ENCODE results near the gene SCUBE1. TPM values are rescaled to one million over a fixed set of nuclear protein-coding genes. Genes with fewer than 3 reads are reported as not detected.

SCUBE1 gene
- total RNA-seq, 1 experiment from 2014 or later, result not detected

GRCh38 chr22:43317239-43317638 is 25.9 kb downstream of the SCUBE1 start:
- BruUV-seq (replicated peaks), result no TSS peak
- Histone ChIP-seq H3K9me3 (ENCODE audit: insufficient read depth, low read depth) (no peaks in the 10 kb centered on the region; the same call in 1 of the 2 replicates), H3K79me2 (ENCODE audit: low read depth) (no peaks in the 10 kb centered on the region), H3K4me2 (no peak overlapping the region), H2AFZ (no peak overlapping the region), H3K4me1 (replicated peaks; ENCODE audit: insufficient read depth) (no peaks in the 10 kb centered on the region), H3K4me3 (no peak overlapping the region), H3K9me2 (ENCODE audit: insufficient read depth) (no peaks in the 10 kb centered on the region), H3K27ac (no peak overlapping the region), H4K20me1 (ENCODE audit: insufficient read depth) (no peaks in the 10 kb centered on the region), H3K27me3 (ENCODE audit: insufficient read depth, low read depth) (peaks cover 97% of the 10 kb centered on the region), H3F3A (ENCODE audit: insufficient read depth, low read depth) (no peaks in the 10 kb centered on the region), H3K36me3 (ENCODE audit: low read depth) (no peaks in the 10 kb centered on the region)
- intact Hi-C loops (cut with micrococcal nuclease; ENCODE audit: unreplicated experiment), result no loop called here
- TF ChIP-seq CTCF (conservative IDR thresholded peaks at IDR 0.05), result no peak
- TF ChIP-seq EZH2 (IDR thresholded peaks at IDR 0.05; ENCODE audit: low read depth), result no peak
- CTCF ChIA-PET, result no interaction called here
- no peak for DNase-seq
- POLR2A ChIA-PET (ENCODE audit: unreplicated experiment), result no interaction called here

- H3K27me3 ChIP-seq (ENCODE audit: insufficient read depth, low read depth), result peaks cover 99% of the 10 kb centered on the region
- TF ChIP-seq EZH2 (IDR thresholded peaks at IDR 0.05; ENCODE audit: low read depth) (no peak), CTCF (conservative IDR thresholded peaks at IDR 0.05) (no peak)
- no peak overlapping the region for H3K4me3 ChIP-seq
- H3K79me2 ChIP-seq (ENCODE audit: low read depth), result no peaks in the 10 kb centered on the region
- no peak overlapping the region for H2AFZ ChIP-seq
- no TSS peak for BruUV-seq (replicated peaks)
- H3K9me2 ChIP-seq (ENCODE audit: insufficient read depth), result no peaks in the 10 kb centered on the region
- H4K20me1 ChIP-seq (ENCODE audit: insufficient read depth), result no peaks in the 10 kb centered on the region
- H3F3A ChIP-seq (ENCODE audit: insufficient read depth, low read depth), result no peaks in the 10 kb centered on the region
- intact Hi-C loops (cut with micrococcal nuclease; ENCODE audit: unreplicated experiment), result no loop called here
- H3K4me2 ChIP-seq, result no peak overlapping the region
- no peaks in the 10 kb centered on the region for H3K9me3 ChIP-seq (ENCODE audit: insufficient read depth, low read depth)
- H3K27ac ChIP-seq, result no peak overlapping the region
- ChIA-PET POLR2A (ENCODE audit: unreplicated experiment) (no interaction called here), CTCF (interaction anchor here (0.6 kb wide), 1 partner anchor 9 kb away, joined by 5 read pairs; no protein-coding TSS in a partner anchor)
- no peak for DNase-seq
- no peaks in the 10 kb centered on the region for H3K36me3 ChIP-seq (ENCODE audit: low read depth)
- no peaks in the 10 kb centered on the region for H3K4me1 ChIP-seq (replicated peaks; ENCODE audit: insufficient read depth)
Observed at GRCh38 chr22:43315687-43316217, 27.4 kb downstream of the SCUBE1 start.

- no peak overlapping the region for H3K27ac ChIP-seq
- DNase-seq, result no peak
- ChIA-PET CTCF (no interaction called here), POLR2A (ENCODE audit: unreplicated experiment) (interaction anchor here (0.6 kb wide), 1 partner anchor 18 kb away, joined by 4 read pairs; no protein-coding TSS in a partner anchor)
- no peaks in the 10 kb centered on the region for H3K36me3 ChIP-seq (ENCODE audit: low read depth)
- H3K79me2 ChIP-seq (ENCODE audit: low read depth), result no peaks in the 10 kb centered on the region
- no TSS peak for BruUV-seq (replicated peaks)
- H3K4me3 ChIP-seq, result no peak overlapping the region
- no peak overlapping the region for H3K4me2 ChIP-seq
- no peaks in the 10 kb centered on the region for H4K20me1 ChIP-seq (ENCODE audit: insufficient read depth)
- H3K4me1 ChIP-seq (replicated peaks; ENCODE audit: insufficient read depth), result no peaks in the 10 kb centered on the region
- no peak overlapping the region for H2AFZ ChIP-seq
- H3F3A ChIP-seq (ENCODE audit: insufficient read depth, low read depth), result no peaks in the 10 kb centered on the region
- intact Hi-C loops (cut with micrococcal nuclease; ENCODE audit: unreplicated experiment), result no loop called here
- H3K9me2 ChIP-seq (ENCODE audit: insufficient read depth), result no peaks in the 10 kb centered on the region
- H3K9me3 ChIP-seq (ENCODE audit: insufficient read depth, low read depth), result no peaks in the 10 kb centered on the region
- H3K27me3 ChIP-seq (ENCODE audit: insufficient read depth, low read depth), result peaks cover 97% of the 10 kb centered on the region
- TF ChIP-seq EZH2 (IDR thresholded peaks at IDR 0.05; ENCODE audit: low read depth), result no peak
- no peak for TF ChIP-seq CTCF (conservative IDR thresholded peaks at IDR 0.05)
Observed at GRCh38 chr22:43314611-43315010, 28.6 kb downstream of the SCUBE1 start.

Measured in PC-9 (cell line).